ENCODE results near the gene SPNS2.

Gene SPNS2

DNA sequence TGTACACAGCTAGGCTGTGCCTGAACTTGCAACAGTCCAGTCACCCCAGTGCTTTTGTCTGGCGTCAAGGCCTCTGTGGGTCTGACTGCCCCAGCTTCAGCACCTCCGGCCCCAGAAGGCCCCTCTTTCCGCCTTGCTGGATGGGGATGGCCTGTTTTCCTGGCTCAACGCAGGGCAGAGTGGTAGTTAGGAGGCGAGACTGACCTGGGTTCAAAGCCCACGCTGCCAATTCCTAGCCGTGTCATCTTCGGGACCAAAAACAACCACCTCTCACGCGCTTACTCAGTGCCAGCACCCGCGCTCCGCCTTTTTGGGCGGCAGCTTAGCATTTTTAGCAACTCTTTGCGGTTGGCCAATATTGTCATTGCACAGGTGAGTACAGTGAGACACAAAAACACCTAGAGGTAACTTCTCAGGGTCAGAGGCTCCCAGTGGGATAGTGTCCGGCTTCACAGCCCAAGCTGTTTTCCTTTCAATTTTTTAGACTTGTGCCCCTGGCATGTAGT, 51.9 kb downstream of the SPNS2 start:
- DNase-seq (ENCODE audit: low read depth) = no peak

DNA sequence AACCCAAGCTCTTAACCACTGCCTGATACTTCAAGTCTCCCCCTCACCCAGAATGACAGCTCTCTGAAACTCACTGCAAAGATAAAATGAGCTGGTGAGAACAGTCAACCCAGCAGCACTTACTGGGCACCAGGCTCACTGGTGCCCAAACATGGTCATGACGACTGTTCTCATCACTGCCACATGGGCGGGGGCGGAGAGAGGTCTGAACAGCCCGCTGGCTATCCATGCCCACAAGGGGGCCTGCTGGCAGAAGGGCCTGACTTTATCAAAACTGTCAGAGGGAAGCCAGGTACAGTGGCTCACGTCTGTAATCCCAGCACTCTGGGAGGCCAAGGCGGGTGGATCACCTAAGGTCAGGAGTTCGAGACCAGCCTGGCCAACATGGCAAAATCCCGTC, 52.5 kb downstream of the SPNS2 start:
- no peak for DNase-seq (ENCODE audit: low read depth)

DNA sequence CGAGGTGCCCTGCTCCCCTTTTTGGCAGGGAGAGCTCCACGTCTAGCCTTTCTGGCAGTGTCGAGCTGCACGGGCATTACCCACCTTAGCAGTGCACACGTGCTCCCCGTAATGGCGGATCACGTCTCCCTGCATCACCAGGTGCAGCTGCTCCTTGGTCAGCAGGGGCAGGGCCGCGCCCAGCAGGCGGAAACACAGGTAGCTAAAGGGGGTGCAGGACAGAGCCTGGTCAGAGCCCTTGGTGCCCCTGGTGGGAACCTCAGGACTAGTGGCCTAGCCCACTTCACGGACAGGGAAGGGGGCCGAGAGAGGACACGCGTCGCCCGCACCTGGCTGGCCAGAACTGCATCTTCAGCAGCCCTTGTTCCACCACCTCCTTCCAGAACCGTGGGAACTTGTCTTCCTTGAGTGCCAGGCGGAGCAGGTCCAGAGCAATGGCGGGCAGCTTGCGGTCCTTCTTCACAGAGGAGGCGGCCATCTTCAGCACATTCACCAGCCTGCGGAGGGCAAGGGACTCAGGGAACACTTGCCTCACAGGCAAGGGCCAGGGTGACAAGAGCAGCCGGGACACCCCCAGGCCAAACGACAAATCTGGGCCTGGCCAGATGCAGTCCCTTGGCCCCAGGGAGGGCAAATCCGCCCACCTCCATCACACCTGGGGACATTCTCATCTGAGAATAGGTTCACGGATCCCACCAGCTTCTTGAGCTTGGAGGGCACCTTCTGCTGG, 53.3 kb downstream of the SPNS2 start:
- no peak for DNase-seq (ENCODE audit: low read depth)

DNA sequence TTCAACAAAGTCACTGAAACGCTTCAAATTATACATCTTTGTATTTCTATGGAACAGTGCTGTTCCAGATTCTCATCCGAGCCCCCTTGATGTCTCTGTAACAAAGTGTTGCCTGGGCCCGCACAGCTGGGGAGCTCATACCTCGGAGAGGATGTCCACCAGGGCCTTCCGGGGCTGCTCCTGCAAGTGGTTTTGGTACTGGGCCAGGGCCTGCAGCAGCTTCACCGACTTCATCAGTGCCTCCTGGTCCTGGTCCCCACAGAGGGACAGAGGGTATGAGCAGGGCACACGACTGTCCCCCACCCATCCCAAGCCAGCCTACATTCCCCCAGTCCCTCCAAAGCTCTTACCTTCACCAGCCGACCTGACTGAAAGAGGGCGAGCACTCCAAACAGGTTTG, 55.0 kb downstream of the SPNS2 start:
- no peak for DNase-seq (ENCODE audit: low read depth)

DNA sequence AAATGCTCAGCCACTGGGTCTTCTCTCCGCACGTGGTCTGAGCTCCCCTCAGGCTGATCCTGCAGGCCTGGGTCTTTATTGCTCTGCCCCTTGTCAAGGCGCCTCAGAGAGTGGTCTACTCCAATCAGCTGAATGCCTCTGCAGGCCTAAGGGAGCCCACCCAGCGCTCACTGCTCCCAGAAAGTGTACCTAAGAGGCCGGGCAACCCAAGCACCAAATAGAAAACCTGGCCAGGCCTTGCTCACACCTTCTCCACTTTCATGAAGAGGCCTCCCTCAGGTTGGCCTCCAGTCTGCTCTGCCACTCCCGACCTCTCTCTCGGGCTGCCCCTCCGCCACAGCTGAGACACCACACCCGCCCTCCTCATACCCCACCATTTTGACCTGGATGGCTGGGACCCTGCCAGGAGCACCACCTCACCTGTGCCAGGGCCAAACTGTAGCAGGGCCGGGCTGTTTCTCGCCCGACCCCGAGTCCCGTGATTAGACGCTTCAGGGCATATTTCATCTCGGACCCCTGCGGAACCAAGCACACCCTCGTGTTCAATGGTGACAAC, 55.8 kb downstream of the SPNS2 start:
- no peak for DNase-seq (ENCODE audit: low read depth)

DNA sequence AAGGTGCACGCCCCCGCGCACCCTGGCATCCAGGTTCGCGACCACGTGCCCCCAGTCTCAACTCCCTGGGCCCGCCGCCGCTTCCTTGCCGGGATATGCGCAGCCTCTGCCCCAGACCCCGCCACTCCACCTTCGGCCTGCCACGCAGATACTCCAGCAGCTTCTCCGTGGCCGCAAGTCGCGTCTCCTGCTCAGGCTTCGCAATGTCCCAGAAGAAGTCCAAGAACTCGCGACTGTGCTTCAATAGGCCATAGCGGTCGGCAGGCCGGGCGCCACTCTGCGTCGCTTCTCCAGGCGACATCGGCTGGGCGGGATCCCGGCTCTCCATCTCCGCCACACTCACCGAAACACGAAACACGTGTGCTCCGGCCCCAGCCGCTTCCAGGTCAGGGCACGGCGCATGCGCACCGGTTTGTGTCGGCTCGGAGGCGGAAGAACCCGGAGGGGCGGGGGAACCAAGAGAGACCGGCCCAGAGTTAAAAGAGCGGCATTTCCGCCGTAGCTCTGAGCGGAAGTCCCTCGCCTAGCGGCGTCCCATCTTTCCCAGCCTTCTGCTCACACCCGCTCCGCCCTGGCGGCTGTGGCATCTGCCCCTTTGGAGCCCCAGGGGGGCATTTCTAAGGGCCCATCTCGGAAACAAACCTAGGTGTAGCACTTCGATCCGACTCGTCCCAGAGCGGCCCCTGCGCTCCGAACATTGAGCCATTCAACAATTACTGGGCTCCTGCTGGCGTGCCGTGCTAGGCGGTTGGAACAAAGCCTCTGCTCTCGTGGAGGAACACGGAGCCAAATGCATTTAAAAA, 56.5 kb downstream of the SPNS2 start, which contains the start of gene MYBBP1A:
Gene MYBBP1A, minus strand, starts transcription at position 388 of the 803 bp plus-strand sequence. Its CDS starts 60 bp downstream, at position 328.
- DNase-seq (ENCODE audit: low read depth) = peak; percentile 96

DNA sequence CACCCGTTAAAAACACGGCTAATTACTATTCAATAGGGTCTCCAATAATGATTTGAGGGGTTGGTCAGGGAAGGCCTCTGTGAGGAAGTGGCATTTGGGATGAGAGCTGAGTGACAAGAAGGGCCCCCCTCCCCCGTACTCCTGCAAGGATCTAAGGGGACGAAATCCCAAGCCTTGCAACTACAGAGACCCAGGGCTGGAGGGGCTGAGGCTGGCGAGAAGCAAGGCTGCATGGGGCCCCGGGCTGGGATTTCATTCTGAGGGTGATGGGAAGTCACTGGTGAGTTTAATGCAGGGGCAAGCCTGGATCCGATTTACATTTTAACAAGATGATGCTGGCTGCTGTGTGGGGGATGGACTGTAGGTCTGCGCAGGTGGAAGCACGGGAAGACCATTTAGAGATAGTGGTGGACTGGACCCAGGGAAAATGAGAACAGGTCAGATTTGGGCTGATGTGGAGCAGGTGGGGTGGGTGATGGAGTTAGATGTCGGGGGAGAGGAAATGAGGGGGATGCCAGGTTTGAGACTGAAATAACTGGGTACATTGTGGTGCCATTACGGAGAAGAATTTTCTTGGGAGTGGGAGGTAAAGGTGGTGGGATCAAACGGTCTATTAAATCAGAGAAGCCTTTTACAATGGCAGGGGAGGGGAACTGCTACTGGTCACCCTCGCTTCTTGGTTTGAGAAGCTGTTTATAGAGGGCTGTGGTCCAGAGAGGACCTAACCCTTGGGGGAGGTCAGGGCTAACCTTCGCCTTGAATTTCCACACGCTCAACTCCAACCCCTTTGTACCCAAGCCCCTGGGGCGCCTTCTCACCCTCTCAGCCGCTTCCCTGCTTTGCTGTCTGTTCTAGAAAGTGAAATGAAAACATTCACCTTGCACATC, 57.4 kb downstream of the SPNS2 start:
- no peak for DNase-seq (ENCODE audit: low read depth)

DNA sequence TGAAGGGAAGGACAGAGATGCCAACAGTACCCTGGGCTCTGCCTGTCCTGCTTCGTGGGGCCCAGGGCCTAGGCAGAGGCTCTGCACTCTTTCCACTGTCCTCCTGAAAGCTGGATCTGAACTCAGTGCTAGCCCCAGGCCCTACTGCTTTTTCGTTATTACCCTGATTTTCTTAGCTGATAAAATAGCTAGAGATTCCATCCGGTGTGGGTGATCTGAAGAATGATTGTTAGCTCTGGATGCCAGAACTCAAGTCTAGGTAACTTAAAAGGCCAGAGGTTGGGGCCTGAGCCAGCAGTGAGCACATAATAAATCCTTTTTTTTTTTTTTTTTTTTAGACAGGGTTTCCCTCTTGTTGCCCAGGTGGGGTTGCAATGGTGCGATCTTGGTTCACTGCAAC, 58.3 kb downstream of the SPNS2 start:
- DNase-seq (ENCODE audit: low read depth) = no peak

DNA sequence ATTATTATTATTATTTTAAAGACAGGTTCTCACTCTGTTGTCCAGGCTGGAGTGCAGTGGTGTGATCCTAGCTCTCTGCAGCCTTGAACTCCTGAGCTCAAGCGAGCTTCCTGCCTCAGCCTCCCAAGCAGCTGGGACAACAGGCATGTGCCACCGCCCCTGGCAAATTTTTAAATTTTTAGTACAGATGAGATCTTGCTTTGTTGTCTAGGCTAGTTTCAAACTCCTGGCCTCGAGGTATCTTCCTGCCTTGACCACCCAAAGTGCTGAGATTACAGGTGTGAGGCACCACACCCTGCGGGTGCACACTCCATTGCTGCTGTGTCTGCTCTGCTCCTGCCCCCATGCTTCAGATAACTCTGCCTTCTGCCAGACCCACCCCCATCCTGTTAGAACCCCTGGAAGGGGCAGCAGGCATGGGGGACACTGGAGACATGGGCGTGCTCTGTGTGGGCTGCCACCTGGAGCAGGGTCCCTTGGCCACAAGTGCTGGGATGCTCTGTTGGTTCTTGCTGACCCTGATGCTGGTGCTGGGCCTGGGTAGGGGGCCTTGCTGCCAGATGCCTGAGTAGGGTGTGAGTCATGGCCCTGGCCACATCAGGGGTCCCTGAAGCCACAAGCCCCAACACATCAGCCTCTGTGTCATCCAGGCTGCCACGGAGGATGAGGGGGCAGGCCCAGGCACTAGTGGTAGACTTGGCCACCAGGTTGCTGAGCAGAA, 59.1 kb downstream of the SPNS2 start:
- DNase-seq (ENCODE audit: low read depth) = no peak

DNA sequence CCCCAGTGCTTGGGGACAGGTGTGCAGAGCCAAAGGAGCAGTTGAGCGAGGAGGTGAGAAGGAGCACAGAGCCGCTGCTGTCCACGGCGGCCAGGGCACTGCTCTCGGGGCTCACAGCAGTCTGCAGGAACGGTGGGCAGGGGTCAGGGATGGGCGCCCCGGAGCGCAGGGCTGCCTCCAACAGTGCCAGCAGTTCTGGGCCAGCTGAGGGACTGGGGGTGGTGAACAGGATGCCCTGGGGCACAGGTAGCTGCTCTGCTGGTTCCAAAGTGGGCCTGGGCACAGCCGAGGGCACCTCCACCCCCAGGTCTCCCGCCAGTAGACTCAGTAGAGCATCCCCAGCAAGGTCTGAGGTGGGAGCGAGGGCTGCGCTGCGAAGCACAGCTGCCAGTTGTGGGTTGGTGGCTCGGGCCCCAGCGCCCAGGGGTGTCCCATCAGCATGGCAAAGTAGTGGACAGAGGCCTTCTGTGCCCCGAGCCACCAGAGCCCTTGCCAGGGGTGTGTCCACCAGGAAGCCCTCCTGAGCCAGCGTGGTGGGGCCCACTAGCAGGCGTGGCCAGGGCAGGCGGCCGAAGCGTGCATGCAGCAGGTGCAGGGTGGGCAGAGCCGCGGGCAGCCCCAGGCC, 59.8 kb downstream of the SPNS2 start:
- no peak for DNase-seq (ENCODE audit: low read depth)

DNA sequence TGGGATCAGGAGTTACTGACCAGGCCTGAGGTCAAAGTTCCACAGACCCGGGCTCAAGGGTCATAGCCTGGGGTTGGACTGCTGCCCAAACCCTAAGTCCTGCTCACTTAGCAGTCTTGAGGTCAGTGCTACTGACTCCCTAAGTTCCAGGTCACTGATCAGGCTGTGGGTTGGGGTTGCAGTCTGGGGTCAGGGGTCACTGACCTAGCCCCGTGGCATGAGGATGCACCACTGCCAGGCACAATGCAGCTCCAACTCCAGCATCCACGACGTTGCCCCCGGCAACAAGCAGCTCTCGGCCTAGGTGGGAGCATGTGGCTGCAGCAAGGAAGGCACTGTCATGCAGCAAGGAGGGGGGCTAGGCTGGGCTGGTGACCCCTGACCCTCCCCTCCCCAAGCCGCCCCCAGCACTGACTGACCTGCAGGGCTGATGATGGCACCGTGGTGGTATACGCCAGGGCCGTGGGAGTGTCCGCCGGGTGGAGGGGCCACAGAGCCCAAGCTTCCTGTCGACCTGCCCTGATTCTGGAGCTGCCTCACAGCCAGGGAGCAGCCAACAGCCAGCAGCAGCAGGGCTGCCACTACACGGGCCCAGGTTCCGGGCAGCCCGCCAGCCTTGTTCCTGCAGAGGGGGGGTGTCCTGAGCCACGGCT, 60.6 kb downstream of the SPNS2 start:
- no peak for DNase-seq (ENCODE audit: low read depth)

DNA sequence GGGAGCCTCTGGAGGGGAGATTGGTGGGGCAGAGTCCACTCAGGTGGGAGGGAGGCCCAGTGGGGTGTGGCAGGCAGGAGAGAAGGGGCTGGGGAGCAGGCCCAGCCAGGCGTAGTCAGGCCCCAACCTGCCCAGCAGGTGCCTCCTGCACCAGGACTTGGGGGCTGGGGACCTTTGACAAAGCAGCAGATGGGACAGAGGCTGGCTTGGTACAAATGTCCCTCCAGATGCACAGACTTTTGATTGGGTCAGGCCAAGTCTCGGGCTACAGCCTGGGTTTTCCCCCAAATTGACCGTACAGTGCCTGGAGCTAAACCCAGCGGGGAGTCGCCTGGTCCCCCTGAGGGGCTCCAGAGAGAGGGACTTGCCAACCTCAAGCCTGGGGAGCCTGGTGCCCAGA, 61.3 kb downstream of the SPNS2 start:
- DNase-seq (ENCODE audit: low read depth) = no peak

DNA sequence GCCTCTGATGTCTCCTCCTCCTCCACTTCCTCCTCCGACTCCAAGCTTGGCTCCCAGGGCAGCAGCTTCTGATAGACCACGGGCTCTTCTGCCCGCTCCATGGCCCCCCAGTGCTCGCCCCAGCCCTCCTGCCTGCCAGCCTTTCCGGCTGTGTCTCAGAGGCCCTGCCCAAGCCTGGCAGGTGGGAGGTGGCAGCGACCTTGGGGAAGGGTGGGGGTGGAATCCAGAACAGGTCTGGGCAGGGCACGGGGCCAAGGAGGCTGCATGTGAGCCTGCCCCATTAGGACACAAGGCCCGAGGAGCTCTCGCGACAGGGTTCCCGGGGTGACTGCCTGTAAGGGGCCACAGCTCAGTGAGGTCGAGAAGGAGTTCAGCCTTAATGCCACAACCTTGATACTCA, 61.7 kb downstream of the SPNS2 start, which contains the start of gene GGT6:
Gene GGT6, minus strand, starts transcription at position 157 of the 400 bp plus-strand sequence. Its CDS starts 56 bp downstream, at position 101.
- no peak for DNase-seq (ENCODE audit: low read depth)

DNA sequence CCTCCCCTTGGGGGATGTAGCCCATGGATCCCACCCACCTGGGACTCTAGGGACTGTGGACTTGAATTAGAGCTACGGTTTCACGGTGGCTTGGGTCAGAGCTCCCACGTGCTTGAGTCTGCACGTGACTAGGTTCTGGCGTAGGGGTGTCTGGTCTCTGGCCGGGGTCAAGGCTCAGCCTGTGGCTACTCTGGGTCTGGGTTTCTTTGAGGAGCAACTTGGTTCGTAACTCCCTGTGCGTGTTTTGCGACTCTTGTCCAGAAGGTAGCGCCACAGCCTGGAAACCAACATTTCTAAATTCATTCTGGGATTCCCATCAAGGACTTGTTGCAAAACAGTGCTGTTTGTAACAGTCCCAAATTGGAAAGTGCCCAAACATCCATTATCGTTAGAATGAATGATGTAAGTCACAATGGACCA, 62.2 kb downstream of the SPNS2 start:
- DNase-seq (ENCODE audit: low read depth) = no peak

DNA sequence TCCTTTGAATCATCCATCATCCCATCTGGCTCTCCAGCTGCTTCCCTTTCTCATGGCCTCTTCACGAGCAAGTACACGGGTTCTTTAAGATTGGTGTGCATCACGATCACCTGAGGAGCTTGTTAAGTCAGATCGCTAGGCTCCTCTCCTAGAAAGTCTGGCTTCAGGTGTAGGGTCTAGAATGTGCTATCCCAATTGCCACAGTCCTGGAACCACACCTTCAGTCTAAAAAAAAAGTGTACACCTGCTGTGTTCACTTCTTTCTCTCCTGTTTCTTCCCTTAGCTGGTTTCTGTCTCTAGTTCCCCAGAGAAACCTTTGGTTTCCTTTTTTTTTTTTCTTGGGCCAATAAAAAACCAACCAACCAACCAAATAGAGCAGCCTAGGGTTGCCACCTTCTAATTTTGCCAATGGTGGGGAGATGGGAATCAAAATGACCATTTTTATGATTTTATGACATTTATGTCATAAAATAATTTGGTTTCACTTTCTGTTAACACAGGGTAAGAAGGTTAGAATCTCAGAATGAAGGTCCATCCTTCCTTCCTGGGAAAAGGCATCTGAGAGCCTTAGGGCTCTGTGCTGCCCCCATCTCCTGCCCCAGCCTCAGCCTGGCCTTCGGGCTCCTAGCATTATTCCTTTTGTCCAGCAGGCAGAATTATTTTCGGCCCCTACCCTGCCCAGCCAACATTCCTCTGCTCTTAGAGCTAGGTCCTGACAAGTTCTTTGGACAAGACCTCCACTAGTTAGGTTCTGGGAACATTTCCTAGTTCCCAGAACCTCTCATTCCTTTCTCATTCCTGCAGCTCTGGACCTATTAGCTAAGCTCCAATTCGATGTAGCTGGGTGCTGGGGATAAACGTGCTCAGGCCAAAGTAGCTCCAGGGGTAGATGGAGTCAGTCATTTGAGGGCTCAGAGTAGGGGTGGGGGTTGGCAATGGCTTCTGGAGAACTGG, 63.6 kb downstream of the SPNS2 start:
- no peak for DNase-seq (ENCODE audit: low read depth)

DNA sequence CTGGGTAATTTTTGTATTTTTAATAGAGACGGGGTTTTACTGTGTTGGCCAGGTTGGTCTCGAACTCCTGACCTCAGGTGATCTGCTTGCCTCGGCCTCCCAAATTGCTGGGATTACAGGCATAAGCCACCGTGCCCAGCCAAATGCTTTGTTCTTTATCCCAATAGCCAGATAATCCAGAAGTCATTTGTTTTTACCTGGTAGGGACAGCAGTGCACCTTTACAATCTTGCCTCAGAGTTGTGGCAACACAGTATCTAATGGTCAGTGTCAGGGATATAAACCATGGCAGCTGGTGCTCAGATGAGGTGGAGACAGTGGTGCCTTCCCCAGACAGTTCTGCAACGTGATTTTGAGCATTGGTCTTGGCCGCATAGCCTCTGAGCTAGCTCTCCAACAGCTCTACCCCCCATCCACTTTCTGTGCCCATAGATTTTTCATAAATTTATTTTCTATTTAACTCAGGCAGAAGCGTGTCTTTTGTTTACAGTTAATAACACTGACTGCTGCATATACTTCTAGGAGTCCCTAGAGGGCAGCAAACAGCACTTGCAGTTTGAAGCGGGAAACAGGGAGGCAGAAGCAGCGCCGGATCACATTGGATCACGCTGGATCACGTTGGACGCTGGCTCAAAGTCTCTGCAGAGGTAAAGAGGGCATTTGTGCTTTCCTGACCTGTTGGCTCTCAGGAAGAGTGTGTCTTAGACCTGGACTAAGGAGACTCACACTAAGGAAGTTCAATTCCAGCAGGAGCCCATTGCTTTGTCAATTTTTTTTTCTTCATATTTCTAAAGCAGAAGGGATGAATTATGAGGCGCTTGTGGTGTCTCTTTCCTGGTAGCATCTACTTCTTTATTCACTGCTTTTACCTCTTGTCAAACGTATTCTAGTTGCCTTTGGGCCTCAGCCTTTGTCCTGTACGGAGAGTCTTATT, 66.8 kb downstream of the SPNS2 start:
- no peak for DNase-seq (ENCODE audit: low read depth)

DNA sequence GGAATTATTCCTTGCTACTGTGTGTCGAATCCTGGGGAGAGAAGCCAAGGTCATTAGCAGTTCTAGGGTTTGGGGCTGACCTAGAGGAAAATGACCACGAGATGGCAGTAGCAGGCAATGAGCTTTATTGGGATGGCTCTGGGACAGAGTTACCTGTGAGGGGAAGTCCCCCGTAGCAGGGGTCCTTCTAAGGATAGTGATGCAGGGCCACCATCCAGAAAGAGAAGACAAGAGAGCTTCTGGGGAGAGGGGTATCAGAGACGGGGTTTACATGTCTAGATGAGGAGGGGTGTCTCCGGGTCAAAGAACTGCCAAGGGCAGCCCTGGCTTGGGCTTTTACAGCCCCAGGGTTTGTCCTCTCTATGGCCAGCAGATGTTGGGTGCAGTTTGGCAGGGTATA, 68.1 kb downstream of the SPNS2 start:
- no peak for DNase-seq (ENCODE audit: low read depth)

DNA sequence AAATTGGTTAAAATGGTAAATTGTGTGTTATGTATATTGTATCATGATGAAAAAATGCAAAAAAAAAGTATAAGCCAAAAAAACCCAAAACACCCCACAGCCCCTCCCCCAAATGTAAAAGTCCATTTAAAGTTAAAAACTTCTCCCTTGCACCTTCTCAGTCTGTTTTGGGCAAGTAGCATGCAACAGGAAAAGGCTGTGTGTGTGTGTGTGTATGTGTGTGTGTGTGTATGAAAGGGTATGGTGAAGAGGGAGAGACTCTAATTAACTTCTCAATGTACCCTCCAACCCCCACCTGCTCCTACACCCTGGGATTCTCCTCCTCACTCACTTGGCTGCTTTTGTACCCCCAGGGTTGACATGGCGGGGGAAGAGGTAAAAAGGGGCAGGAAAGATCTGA, 70.9 kb downstream of the SPNS2 start:
- no peak for DNase-seq (ENCODE audit: low read depth)
